Sigmoid colon (tissue), 4 donors: ENCODE data around the gene PRICKLE4.

Source experiments
- EP300 ChIP-seq, 4 donors: sonication (generic); formaldehyde crosslinking; IDR thresholded peaks; one replicate each; pipeline ENCODE4 v1.6.1; 2017; ENCODE audit warnings: antibody characterized with exemption in 4 of 4
- POLR2A ChIP-seq, 2 donors: fragments of 450-650 bp; IDR thresholded peaks; one replicate each; pipeline ENCODE4 v1.6.1; 2016; ENCODE audit warnings: antibody characterized with exemption in 2 of 2, mild to moderate bottlenecking in 2 of 2, moderate library complexity in 2 of 2
- POLR2AphosphoS5 ChIP-seq, 4 donors: sonication (generic); formaldehyde crosslinking; IDR thresholded peaks; one replicate each; pipeline ENCODE4 v1.6.1; 2017; ENCODE audit warnings: antibody characterized with exemption in 4 of 4
- TF ChIP-seq, protein P1 (sequence below), 4 experiments: fragments of 450-650 bp in 3 of 4; fragments of 200-600 bp in 1 of 4; IDR thresholded peaks; one replicate each; pipeline ENCODE4 v1.5.1; 2016 to 2019; ENCODE audit warnings: antibody characterized with exemption in 4 of 4, mild to moderate bottlenecking in 3 of 4, moderate library complexity in 2 of 4

DNA sequence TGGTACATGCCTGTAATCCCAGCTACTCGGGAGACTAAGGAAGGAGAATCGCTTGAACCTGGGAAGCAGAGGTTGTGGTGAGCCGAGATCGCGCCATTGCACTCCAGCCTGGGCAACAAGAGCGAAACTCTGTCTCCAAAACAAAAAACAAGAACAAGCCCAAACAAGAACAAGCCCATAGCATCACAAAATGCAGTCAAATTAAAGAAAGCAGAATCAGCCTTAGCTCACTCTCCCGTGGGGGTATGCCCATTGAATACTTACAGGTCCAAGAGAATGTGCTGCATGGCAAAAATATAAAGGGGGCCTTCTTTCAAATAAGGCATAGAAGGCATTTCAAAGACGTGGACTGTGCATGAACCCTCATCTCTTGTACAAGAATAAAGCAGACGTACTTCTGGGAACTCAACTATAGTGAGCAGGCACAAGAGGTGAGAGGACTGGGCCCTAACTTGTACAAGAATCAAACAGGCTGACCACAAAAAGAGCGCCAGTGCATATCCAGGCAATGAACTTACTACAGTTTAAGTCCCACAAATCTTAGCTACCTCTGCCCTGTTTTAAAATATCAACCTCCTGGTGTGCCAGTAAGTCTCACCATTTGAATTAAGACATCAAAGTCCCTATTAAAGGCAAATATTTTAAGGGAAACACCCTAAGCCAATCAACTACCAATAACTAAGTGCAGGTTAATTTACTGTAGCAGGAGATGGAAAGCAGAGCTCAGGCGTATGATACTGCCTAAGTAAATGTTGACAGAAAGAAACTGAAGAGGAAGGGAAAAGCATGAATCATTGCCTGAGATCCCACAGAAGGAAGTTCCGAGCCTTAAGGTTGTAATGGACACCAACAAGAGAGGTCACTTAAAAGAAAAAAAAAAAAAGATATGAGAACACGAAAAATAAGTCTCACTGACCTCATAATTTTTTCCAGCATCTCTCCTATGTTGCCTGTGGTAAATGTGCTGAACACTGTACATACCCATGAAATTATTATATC is 44.3 kb downstream of the PRICKLE4 start:
- TF ChIP-seq, protein P1, sequence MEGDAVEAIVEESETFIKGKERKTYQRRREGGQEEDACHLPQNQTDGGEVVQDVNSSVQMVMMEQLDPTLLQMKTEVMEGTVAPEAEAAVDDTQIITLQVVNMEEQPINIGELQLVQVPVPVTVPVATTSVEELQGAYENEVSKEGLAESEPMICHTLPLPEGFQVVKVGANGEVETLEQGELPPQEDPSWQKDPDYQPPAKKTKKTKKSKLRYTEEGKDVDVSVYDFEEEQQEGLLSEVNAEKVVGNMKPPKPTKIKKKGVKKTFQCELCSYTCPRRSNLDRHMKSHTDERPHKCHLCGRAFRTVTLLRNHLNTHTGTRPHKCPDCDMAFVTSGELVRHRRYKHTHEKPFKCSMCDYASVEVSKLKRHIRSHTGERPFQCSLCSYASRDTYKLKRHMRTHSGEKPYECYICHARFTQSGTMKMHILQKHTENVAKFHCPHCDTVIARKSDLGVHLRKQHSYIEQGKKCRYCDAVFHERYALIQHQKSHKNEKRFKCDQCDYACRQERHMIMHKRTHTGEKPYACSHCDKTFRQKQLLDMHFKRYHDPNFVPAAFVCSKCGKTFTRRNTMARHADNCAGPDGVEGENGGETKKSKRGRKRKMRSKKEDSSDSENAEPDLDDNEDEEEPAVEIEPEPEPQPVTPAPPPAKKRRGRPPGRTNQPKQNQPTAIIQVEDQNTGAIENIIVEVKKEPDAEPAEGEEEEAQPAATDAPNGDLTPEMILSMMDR (IDR thresholded peaks at IDR 0.05) = no peak
- TF ChIP-seq EP300 (IDR thresholded peaks at IDR 0.05) = no peak
- TF ChIP-seq POLR2AphosphoS5 (IDR thresholded peaks at IDR 0.05) = no peak
- no peak for TF ChIP-seq POLR2A (IDR thresholded peaks at IDR 0.05)
